Naive thymus-derived CD4-positive, alpha-beta T cell (primary cell): ENCODE measurements around the gene FAM168B. TPM values are rescaled to one million over a fixed set of nuclear protein-coding genes. Genes with fewer than 3 reads are reported as not detected.

ENCODE experiments used
- ATAC-seq: fragments of 150-1000 bp; cut with Tn5 transposase; 2 replicates; pipeline ENCODE4 v1.10.0; 2021; ENCODE audit warnings: mild to moderate bottlenecking, moderate library complexity
- CTCF ChIA-PET: fragments of 350-600 bp; sonication (Branson Sonifier 250); formaldehyde crosslinking; loops from one replicate; lab custom pipeline; 2021; ENCODE audit warnings: antibody characterized with exemption; lab: Charles Lee
- POLR2A ChIA-PET: fragments of 350-600 bp; sonication (Branson Sonifier 250); formaldehyde crosslinking; loops from one replicate; lab custom pipeline; 2021; ENCODE audit warnings: antibody characterized with exemption, inconsistent platforms; lab: Charles Lee
- DNase-seq, 9 donors: peaks; one replicate each; pipeline versions ENCODE4 v3.0.0 to v3.0.0-alpha.2; 2020 to 2022; ENCODE audit warnings: mixed read lengths in 1 of 9
- H3K27ac ChIP-seq: one replicate; pipeline ENCODE4 v1.7.0; 2013; ENCODE audit warnings: mild to moderate bottlenecking, low read depth, low read length, moderate library complexity
- H3K27me3 ChIP-seq, 2 donors: one replicate each; pipeline ENCODE4 v1.7.0; 2013; ENCODE audit warnings: low read length in 2 of 2, mild to moderate bottlenecking in 2 of 2, moderate library complexity in 2 of 2; ENCODE audit not compliant: control insufficient read depth in 2 of 2, insufficient read depth in 2 of 2
- H3K36me3 ChIP-seq, 3 experiments: 1 replicate in 2 of 3; 2 replicates in 1 of 3; pipeline ENCODE4 v1.7.0; 2013; ENCODE audit warnings: low read length in 3 of 3, mild to moderate bottlenecking in 3 of 3, moderate library complexity in 1 of 3; ENCODE audit not compliant: insufficient read depth in 3 of 3, control insufficient read depth in 2 of 3
- H3K4me1 ChIP-seq, 2 donors: one replicate each; pipeline ENCODE4 v1.7.0; 2013; ENCODE audit warnings: low read length in 2 of 2, mild to moderate bottlenecking in 2 of 2, moderate library complexity in 1 of 2; ENCODE audit not compliant: control insufficient read depth in 2 of 2, insufficient read depth in 2 of 2
- H3K4me3 ChIP-seq: 2 replicates; pipeline ENCODE4 v1.7.0; 2013; ENCODE audit warnings: mild to moderate bottlenecking, low read length
- H3K9me3 ChIP-seq, 3 experiments: 1 replicate in 2 of 3; 2 replicates in 1 of 3; pipeline ENCODE4 v1.7.0; 2013; ENCODE audit warnings: low read length in 3 of 3; ENCODE audit not compliant: control insufficient read depth in 2 of 3
- H3K27ac Mint-ChIP-seq, 9 donors: one replicate each; pipeline ENCODE4 v1.8.0; 2020 to 2022; ENCODE audit warnings: mixed read lengths in 9 of 9, mild to moderate bottlenecking in 8 of 9, moderate library complexity in 5 of 9, inconsistent platforms in 2 of 9
- H3K27me3 Mint-ChIP-seq, 5 donors: one replicate each; pipeline ENCODE4 v1.8.0; 2021 to 2022; ENCODE audit warnings: mixed read lengths in 5 of 5, mild to moderate bottlenecking in 1 of 5
- H3K36me3 Mint-ChIP-seq, 5 donors: one replicate each; pipeline ENCODE4 v1.8.0; 2020 to 2022; ENCODE audit warnings: mixed read lengths in 5 of 5, mild to moderate bottlenecking in 3 of 5, inconsistent platforms in 1 of 5
- H3K4me1 Mint-ChIP-seq, 7 donors: one replicate each; pipeline ENCODE4 v1.8.0; 2020 to 2022; ENCODE audit warnings: mixed read lengths in 7 of 7, mild to moderate bottlenecking in 3 of 7, inconsistent platforms in 1 of 7
- H3K4me3 Mint-ChIP-seq, 10 donors: one replicate each; pipeline ENCODE4 v1.8.0; 2020 to 2022; ENCODE audit warnings: mild to moderate bottlenecking in 10 of 10, mixed read lengths in 10 of 10, moderate library complexity in 6 of 10, inconsistent platforms in 2 of 10
- H3K9me3 Mint-ChIP-seq, 11 donors: one replicate each; pipeline ENCODE4 v1.8.0; 2020 to 2022; ENCODE audit warnings: mixed read lengths in 11 of 11, mild to moderate bottlenecking in 4 of 11, inconsistent platforms in 1 of 11, moderate library complexity in 1 of 11
- intact Hi-C, 2 donors: fragments of 100-400 bp; cut with micrococcal nuclease; formaldehyde crosslinking; loops; one replicate each; pipeline ENCODE4 v1.15.1; 2023
- polyA plus RNA-seq, 2 donors: library from polyadenylated mRNA; unstranded; fragments of 300-500 nt; fragmentation: Illumina TruSeq; gene quantifications; one replicate each; pipeline ENCODE4 v1.2.3, GENCODE V29; 2021
- total RNA-seq, 6 experiments: library from RNA in 5 of 6; stranded (reverse) in 5 of 6; gene quantifications; 1 replicate in 5 of 6; 2 replicates in 1 of 6; pipeline ENCODE4 v1.2.3 and lab custom pipeline; 2021 to 2026

FAM168B gene
- total and polyA plus RNA-seq, 7 experiments from 2014 or later, result 36.3 to 82.9 (median 52.7) TPM

DNA sequence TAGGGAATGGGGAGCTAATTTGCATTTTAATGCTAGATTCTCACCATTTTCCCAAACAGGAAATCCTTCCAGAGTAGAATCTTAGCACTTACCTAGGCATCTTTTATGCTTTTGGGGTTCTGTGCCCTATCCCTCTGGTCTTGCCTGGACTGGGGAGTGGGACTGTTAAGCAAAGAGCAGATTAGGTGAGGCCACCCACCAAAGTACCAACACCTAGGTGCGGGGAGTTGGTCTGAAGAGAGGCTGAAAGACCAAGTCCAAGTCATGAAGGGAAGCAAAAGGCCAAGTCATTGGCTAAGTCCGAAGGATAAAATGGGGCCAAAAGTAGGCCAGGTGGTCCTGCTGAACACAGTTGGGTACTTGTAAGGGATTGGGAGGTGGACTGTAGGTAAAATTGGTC is 86.7 kb downstream of the FAM168B start:
- CTCF ChIA-PET, result no interaction called here
- peaks cover 0 to 11% (median 0%) of the 10 kb centered on the region in 11 donors for H3K9me3 Mint-ChIP-seq

DNA sequence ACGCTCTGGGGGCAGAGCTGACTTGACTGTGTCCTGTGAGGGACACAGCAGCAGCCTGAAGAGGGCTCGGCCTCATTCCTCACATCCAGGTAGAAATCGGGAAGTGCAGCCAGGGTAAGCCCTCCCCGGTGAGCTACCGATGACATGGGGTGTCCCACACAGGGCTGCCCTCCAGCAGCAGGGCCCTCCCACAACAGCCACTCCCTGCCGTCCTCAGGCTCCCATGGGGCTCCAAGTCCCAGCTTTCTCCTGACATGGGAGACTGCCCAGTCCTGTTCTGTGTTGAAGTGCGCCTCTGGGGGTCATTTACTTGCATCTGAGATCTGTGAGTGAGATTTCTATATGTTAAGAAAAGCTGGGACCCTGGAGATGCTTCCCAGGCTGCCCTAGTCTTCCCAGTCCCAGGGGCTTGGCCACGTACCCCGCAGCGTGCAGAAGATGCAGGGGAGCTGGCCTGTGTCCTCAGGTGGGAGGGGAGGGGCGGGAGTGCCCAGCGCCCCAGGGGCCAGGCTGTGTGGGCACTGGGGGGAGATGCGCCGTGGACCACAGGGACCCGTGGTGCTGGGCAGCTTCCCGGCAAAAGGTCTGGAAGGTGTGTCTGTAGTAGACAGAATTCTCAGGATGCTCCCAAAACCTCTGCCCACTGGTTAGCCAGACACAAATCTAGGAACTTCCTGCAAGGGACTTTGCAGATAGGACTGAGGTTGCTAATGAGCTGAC is 87.9 kb downstream of the FAM168B start:
- H3K36me3 ChIP-seq, result no peaks in the 10 kb centered on the region
- Mint-ChIP-seq H3K9me3 (peaks cover 0 to 11% (median 0%) of the 10 kb centered on the region in 11 donors), H3K27ac (no peak overlapping the region), H3K27me3 (peaks cover under 1 to 32% (median 14%) of the 10 kb centered on the region in 5 donors), H3K4me3 (no peak overlapping the region), H3K4me1 (peaks cover 1 to 14% (median 11%) of the 10 kb centered on the region in 7 donors), H3K36me3 (no peaks in the 10 kb centered on the region)
- peaks cover under 1 to 4% of the 10 kb centered on the region in 2 donors for H3K4me1 ChIP-seq
- DNase-seq, result no peak
- H3K27ac ChIP-seq, result no peak overlapping the region
- ATAC-seq, result no peak
- no peak overlapping the region for H3K4me3 ChIP-seq
- no peaks in the 10 kb centered on the region for H3K27me3 ChIP-seq
- POLR2A ChIA-PET, result no interaction called here
- intact Hi-C loops, result no loop called here
- CTCF ChIA-PET, result no interaction called here
- H3K9me3 ChIP-seq, result no peaks in the 10 kb centered on the region

More for the DNA sequence above, 86.7 kb downstream of the FAM168B start:
- H3K4me1 Mint-ChIP-seq, result peaks cover 12 to 26% (median 23%) of the 10 kb centered on the region in 7 donors
- H3K4me3 Mint-ChIP-seq, result no peak overlapping the region
- H3K36me3 Mint-ChIP-seq, result no peaks in the 10 kb centered on the region
- H3K27ac ChIP-seq, result no peak overlapping the region
- no peak overlapping the region for H3K27ac Mint-ChIP-seq
- H3K27me3 ChIP-seq, result no peaks in the 10 kb centered on the region
- peaks cover 8 to 12% of the 10 kb centered on the region in 2 donors for H3K4me1 ChIP-seq
- H3K9me3 ChIP-seq, result no peaks in the 10 kb centered on the region
- intact Hi-C loops, result no loop called here
- POLR2A ChIA-PET, result no interaction called here
- ATAC-seq, result no peak
- H3K27me3 Mint-ChIP-seq, result peaks cover 4 to 42% (median 12%) of the 10 kb centered on the region in 5 donors
- no peak for DNase-seq
- H3K36me3 ChIP-seq, result no peaks in the 10 kb centered on the region
- no peak overlapping the region for H3K4me3 ChIP-seq

DNA sequence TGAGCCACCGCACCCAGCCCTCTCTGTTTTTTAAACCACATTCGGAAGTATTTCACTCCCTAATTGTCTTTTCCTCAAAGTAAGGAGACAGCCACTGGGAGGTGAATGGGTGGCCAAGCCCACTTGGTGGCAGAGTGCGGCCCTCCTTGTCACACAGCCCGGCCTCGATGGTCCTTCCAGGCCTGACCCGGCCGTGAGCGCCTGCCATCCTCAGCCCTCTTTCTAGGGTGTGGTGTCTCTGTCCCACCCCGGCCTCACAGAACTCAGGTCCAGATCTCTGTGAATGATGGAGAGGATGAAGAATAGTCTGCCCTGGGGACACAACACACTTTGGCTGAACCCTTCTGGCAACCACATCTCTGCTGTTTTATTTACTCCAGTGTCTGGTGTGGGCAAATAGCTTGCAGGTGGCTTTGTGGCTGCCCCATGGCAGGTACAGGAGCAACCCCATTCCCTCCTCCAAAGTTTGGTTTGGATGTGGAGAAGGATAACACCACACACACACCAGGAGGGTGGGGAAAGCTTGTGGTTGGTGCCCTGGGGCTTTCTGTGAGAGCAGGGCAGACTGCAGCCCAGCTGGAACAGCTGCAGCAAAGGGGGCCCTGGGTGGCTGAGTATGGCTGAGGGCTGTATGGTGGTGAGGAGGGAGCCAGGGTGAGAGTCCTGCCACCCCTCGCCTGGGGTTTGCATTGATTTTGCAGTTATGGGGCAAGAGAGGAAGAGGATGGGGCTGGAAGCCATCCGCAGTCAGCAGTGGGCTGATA is 88.6 kb downstream of the FAM168B start:
- no peaks in the 10 kb centered on the region for H3K36me3 Mint-ChIP-seq
- intact Hi-C loops, result no loop called here
- ChIA-PET CTCF (no interaction called here), POLR2A (no interaction called here)
- no peaks in the 10 kb centered on the region for H3K4me1 ChIP-seq
- no peak overlapping the region for H3K4me3 ChIP-seq
- ATAC-seq, result no peak
- H3K9me3 ChIP-seq, result no peaks in the 10 kb centered on the region
- H3K4me1 Mint-ChIP-seq, result peaks cover 0 to 6% (median 4%) of the 10 kb centered on the region in 7 donors
- no peaks in the 10 kb centered on the region for H3K27me3 ChIP-seq
- H3K9me3 Mint-ChIP-seq, result peaks cover 0 to 6% (median 0%) of the 10 kb centered on the region in 11 donors
- DNase-seq, result no peak
- H3K27me3 Mint-ChIP-seq, result peaks cover 5 to 30% (median 18%) of the 10 kb centered on the region in 5 donors
- H3K4me3 Mint-ChIP-seq, result no peak overlapping the region
- no peaks in the 10 kb centered on the region for H3K36me3 ChIP-seq
- no peak overlapping the region for H3K27ac ChIP-seq
- H3K27ac Mint-ChIP-seq, result no peak overlapping the region

DNA sequence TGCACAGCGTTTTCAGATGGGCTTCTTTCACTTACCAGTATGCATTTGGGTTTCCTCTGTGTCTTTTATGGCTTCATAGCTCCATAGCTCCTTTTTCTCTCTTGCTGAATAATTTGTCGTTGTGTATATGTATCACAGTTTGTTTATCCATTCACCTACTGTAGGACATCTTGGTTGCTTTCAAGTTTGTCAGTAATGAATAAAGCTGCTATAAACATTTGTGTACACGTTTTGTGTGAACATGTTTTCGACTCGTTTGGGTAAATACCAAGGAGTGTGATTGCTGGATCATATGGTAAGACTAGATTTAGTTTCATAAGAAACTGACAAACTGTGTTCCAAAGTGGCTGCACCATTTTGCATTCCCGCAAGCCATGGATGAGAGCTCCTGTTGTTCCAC is 94.7 kb downstream of the FAM168B start:
- DNase-seq, result no peak
- H3K9me3 Mint-ChIP-seq, result no peaks in the 10 kb centered on the region
- H3K4me1 Mint-ChIP-seq, result peaks cover 0 to 2% (median 0%) of the 10 kb centered on the region in 7 donors
- H3K27ac Mint-ChIP-seq, result no peak overlapping the region
- ChIA-PET CTCF (no interaction called here), POLR2A (no interaction called here)
- H3K27ac ChIP-seq, result no peak overlapping the region
- H3K4me3 ChIP-seq, result no peak overlapping the region
- peaks cover 15 to 43% (median 35%) of the 10 kb centered on the region in 5 donors for H3K27me3 Mint-ChIP-seq
- H3K36me3 Mint-ChIP-seq, result no peaks in the 10 kb centered on the region
- H3K36me3 ChIP-seq, result no peaks in the 10 kb centered on the region
- ATAC-seq, result no peak
- no peaks in the 10 kb centered on the region for H3K27me3 ChIP-seq
- H3K4me1 ChIP-seq, result no peaks in the 10 kb centered on the region
- intact Hi-C loops, result no loop called here
- H3K9me3 ChIP-seq, result no peaks in the 10 kb centered on the region
- no peak overlapping the region for H3K4me3 Mint-ChIP-seq

Other genes starting within 250 kb of the FAM168B start
- gene PLEKHB2, start 11.9 kb upstream of the FAM168B start, total RNA-seq, result 10 to 100 TPM; 43.1 to 92.3 (median 55.8) TPM
- gene PLEKHB2, start 11.9 kb upstream of the FAM168B start, polyA plus RNA-seq, result 10 to 100 TPM; 64.4 to 66.6 TPM
- gene POTEE, start 116.1 kb upstream of the FAM168B start, total RNA-seq, result 1 to 10 TPM in 1 of 5 experiments, under 1 TPM in 4; 0.13 to 2.1 (median 0.19) TPM
- gene POTEE, start 116.1 kb upstream of the FAM168B start, polyA plus RNA-seq, result under 1 TPM; 0.06 to 0.08 TPM